ENCODE measurements around the gene PRRT4. TPM values are rescaled to one million over a fixed set of nuclear protein-coding genes. Genes with fewer than 3 reads are reported as not detected.

PRRT4 gene
- total and polyA plus RNA-seq, 2 of the 13 experiments (the other 11 are each of a cell fraction or from before 2014, with no cell fraction given): not detected

- TF ChIP-seq ZNF883 (CRISPR knock-in tag; IDR thresholded peaks at IDR 0.05; ENCODE audit: not compliant biosample characterization) (peak; percentile 30), KMT2A (CRISPR knock-in tag; IDR thresholded peaks at IDR 0.05) (no peak; the same call in 1 of the 2 replicates), HES4 (CRISPR knock-in tag; IDR thresholded peaks at IDR 0.05; ENCODE audit: borderline replicate concordance) (0 out of 2 replicates have a peak, but pooled peaks have one; percentile 74), NR2C2 (CRISPR knock-in tag; IDR thresholded peaks at IDR 0.05; ENCODE audit: borderline replicate concordance) (no peak), ZNF83 (CRISPR knock-in tag; IDR thresholded peaks at IDR 0.05; ENCODE audit: borderline replicate concordance) (0 out of 2 replicates have a peak, but pooled peaks have one; percentile 44), KDM5B (CRISPR knock-in tag; IDR thresholded peaks at IDR 0.05; ENCODE audit: borderline replicate concordance) (peak; percentile 50; the same call in 1 of the 2 replicates), CBX1 (IDR thresholded peaks at IDR 0.05; ENCODE audit: low read depth) (no peak), MAZ (IDR thresholded peaks at IDR 0.05; ENCODE audit: borderline replicate concordance, low read depth, low read length) (no peak), MAZ (CRISPR knock-in tag; IDR thresholded peaks at IDR 0.05; ENCODE audit: low read depth) (peak; percentile 59; the same call in 1 of the 2 replicates), HDAC1 (CRISPR knock-in tag; IDR thresholded peaks at IDR 0.05) (peak; percentile 27; the same call in 1 of the 2 replicates), SALL2 (CRISPR knock-in tag; IDR thresholded peaks at IDR 0.05) (peak; percentile 90; the same call in 1 of the 2 replicates), MEIS1 (CRISPR knock-in tag; IDR thresholded peaks at IDR 0.05; ENCODE audit: borderline replicate concordance) (0 out of 2 replicates have a peak, but pooled peaks have one; percentile 23), ZNF430 (CRISPR knock-in tag; IDR thresholded peaks at IDR 0.05) (0 out of 2 replicates have a peak, but pooled peaks have one; percentile 12), ZNF839 (CRISPR knock-in tag; IDR thresholded peaks at IDR 0.05; ENCODE audit: borderline replicate concordance) (no peak), ZNF777 (CRISPR knock-in tag; IDR thresholded peaks at IDR 0.05) (peak; percentile 92), IRF2 (CRISPR knock-in tag; IDR thresholded peaks at IDR 0.05) (no peak), ZBED4 (CRISPR knock-in tag; IDR thresholded peaks at IDR 0.05; ENCODE audit: borderline replicate concordance) (peak; percentile 15; the same call in 1 of the 2 replicates), ZNF773 (CRISPR knock-in tag; IDR thresholded peaks at IDR 0.05; ENCODE audit: borderline replicate concordance) (peak; percentile 31; the same call in 1 of the 2 replicates), MTA1 (CRISPR knock-in tag; IDR thresholded peaks at IDR 0.05; ENCODE audit: borderline replicate concordance) (peak; percentile 37; the same call in 1 of the 2 replicates), NFAT5 (CRISPR knock-in tag; IDR thresholded peaks at IDR 0.05) (0 out of 2 replicates have a peak, but pooled peaks have one; percentile 3)
Observed at GRCh38 chr7:128405471-128406313, 44.2 kb upstream of the PRRT4 start (continued).

Data from HepG2 (cell line).